GM12878 (cell line): Measurements from ENCODE around the gene S100A3. TPM values are rescaled to one million over a fixed set of nuclear protein-coding genes. Genes with fewer than 3 reads are reported as not detected.

Source experiments
- ATAC-seq: fragments of 200-7000 bp; cut with Tn5 transposase; 3 replicates; pipeline ENCODE4 v1.9.1; 2020; ENCODE audit warnings: mild to moderate bottlenecking, moderate library complexity
- BruUV-seq: library from RNA; stranded (reverse); fragments of 400-500 nt; replicated peaks from 2 replicates; lab custom pipeline; 2021; lab: Mats Ljungman, UMichigan
- CTCF ChIA-PET: fragments of 300-600 bp; sonication (Branson Sonifier 250); formaldehyde crosslinking; extraction: SDS; loops from one replicate; lab custom pipeline; 2021; ENCODE audit warnings: inconsistent platforms; lab: Yijun Ruan, JAX
- POLR2A ChIA-PET: fragments of 350-600 bp; formaldehyde crosslinking; extraction: SDS; loops from one replicate; lab custom pipeline; 2021; ENCODE audit warnings: inconsistent platforms; lab: Charles Lee
- RAD21 ChIA-PET: fragments of 300-600 bp; sonication (Branson Sonifier 250); formaldehyde crosslinking; loops from one replicate; lab custom pipeline; 2023; ENCODE audit warnings: antibody characterized with exemption; ENCODE audit not compliant: unreplicated experiment; lab: Charles Lee
- SMC1A ChIA-PET: fragments of 300-600 bp; sonication (Branson Sonifier 250); formaldehyde crosslinking; loops from one replicate; lab custom pipeline; 2023; ENCODE audit not compliant: unreplicated experiment, uncharacterized antibody; lab: Charles Lee
- DNase-seq: peaks from one replicate; pipeline ENCODE4 v3.0.0-alpha.2; 2011; ENCODE audit warnings: low read depth, low spot score
- FAIRE-seq: peaks from 3 replicates; lab custom pipeline; 2011; peaks lifted over from hg19 to GRCh38; lab: Jason Lieb, UNC
- H2AFZ ChIP-seq: 2 replicates; pipeline ENCODE4 v1.6.0; 2011; ENCODE audit warnings: low read depth, low read length, control low read depth; ENCODE audit not compliant: control insufficient read depth
- H3K27ac ChIP-seq: 2 replicates; pipeline ENCODE4 v1.5.1; 2011; ENCODE audit warnings: control low read depth; ENCODE audit not compliant: control insufficient read depth, insufficient read depth
- H3K27me3 ChIP-seq, 2 experiments: replicated peaks in 1 of 2; 2 replicates each; pipeline versions ENCODE4 v1.6.0 to v1.6.1; 2011; ENCODE audit warnings: low read length in 1 of 2; ENCODE audit not compliant: control insufficient read depth in 2 of 2, insufficient read depth in 2 of 2
- H3K36me3 ChIP-seq, 2 experiments: 2 replicates each; pipeline ENCODE4 v1.5.1; 2011; ENCODE audit warnings: low read length in 1 of 2; ENCODE audit not compliant: control insufficient read depth in 2 of 2, insufficient read depth in 2 of 2
- H3K4me1 ChIP-seq: 2 replicates; pipeline ENCODE4 v1.6.1; 2011; ENCODE audit warnings: mild to moderate bottlenecking, low read length, moderate library complexity, mixed read lengths; ENCODE audit not compliant: control insufficient read depth, insufficient read depth
- H3K4me2 ChIP-seq: 2 replicates; pipeline ENCODE4 v1.6.0; 2011; ENCODE audit warnings: control low read depth; ENCODE audit not compliant: control insufficient read depth, insufficient read depth
- H3K4me3 ChIP-seq: fragments of 200-600 bp; sonication (generic); 2 replicates; pipeline ENCODE4 v1.5.1; 2016
- H3K79me2 ChIP-seq: 2 replicates; pipeline ENCODE4 v1.6.0; 2011; ENCODE audit warnings: low read length; ENCODE audit not compliant: control insufficient read depth, insufficient read depth
- H3K9ac ChIP-seq: 2 replicates; pipeline ENCODE4 v1.8.0; 2011; ENCODE audit warnings: low read length, control low read depth, mixed read lengths; ENCODE audit not compliant: control insufficient read depth, insufficient read depth
- H3K9me3 ChIP-seq: replicated peaks from 3 replicates; pipeline ENCODE4 v1.5.1; 2011; ENCODE audit warnings: mild to moderate bottlenecking, low read length; ENCODE audit not compliant: control insufficient read depth, insufficient read depth
- H4K20me1 ChIP-seq: 2 replicates; pipeline ENCODE4 v1.6.0; 2011; ENCODE audit not compliant: control insufficient read depth, insufficient read depth
- LARP7 ChIP-seq: fragments of 450-650 bp; IDR thresholded peaks from 2 replicates; pipeline ENCODE4 v1.6.1; 2017; ENCODE audit warnings: mild to moderate bottlenecking
- MLLT1 ChIP-seq: fragments of 450-650 bp; IDR thresholded peaks from 2 replicates; pipeline ENCODE4 v1.6.1; 2016; ENCODE audit warnings: mild to moderate bottlenecking
- MTA3 ChIP-seq: IDR thresholded peaks from 2 replicates; pipeline ENCODE4 v1.6.1; 2012; ENCODE audit warnings: low read length, inconsistent platforms, borderline replicate concordance
- RB1 ChIP-seq: fragments of 450-650 bp; formaldehyde crosslinking; IDR thresholded peaks from 2 replicates; pipeline ENCODE4 v1.6.1; 2017; ENCODE audit warnings: mild to moderate bottlenecking, borderline replicate concordance
- ZBTB11 ChIP-seq: fragments of 450-650 bp; formaldehyde crosslinking; IDR thresholded peaks from 2 replicates; pipeline ENCODE4 v1.5.0; 2022; ENCODE audit warnings: mild to moderate bottlenecking, missing genetic modification characterization
- whole genome bisulfite sequencing: methylation state at CpG from one replicate; pipeline ENCODE4 v1.1.6; 2016; ENCODE audit warnings: low lambda C conversion rate; ENCODE audit not compliant: insufficient replicate concordance, insufficient coverage; ENCODE audit errors: missing lambda C conversion rate; 5-methylcytosine and 5-hydroxymethylcytosine counted together
- in situ Hi-C: fragments of 300-500 bp; cut with MboI; formaldehyde crosslinking; loops from 9 replicates; pipeline ENCODE4 v1.14.3; 2018; ENCODE audit warnings: mixed read lengths
- intact Hi-C: fragments of 100-400 bp; cut with micrococcal nuclease; formaldehyde crosslinking; loops from one replicate; pipeline ENCODE4 v1.14.2; 2022; ENCODE audit not compliant: unreplicated experiment
- polyA plus RNA-seq, 11 experiments: library from polyadenylated mRNA; depleted of rRNA in 4 of 11; unstranded in 6 of 11; stranded (reverse) in 5 of 11; fragments of >200 nt; fragmentation: Nextera tagmentation in 4 of 11; fragmentation: Illumina TruSeq in 1 of 11; extraction: Ambion mirVana in 4 of 11; extraction: Trizol in 1 of 11; gene quantifications; 1 replicate in 1 of 11; 2 replicates in 10 of 11; pipeline versions ENCODE4 v1.2.1 to v1.2.3, GENCODE V29; 2011 to 2016; ENCODE audit warnings: inconsistent platforms in 2 of 11, missing spikeins in 2 of 11, low read depth in 1 of 11
- total RNA-seq, 4 experiments: library from RNA; depleted of rRNA in 3 of 4; stranded (reverse); fragments of >200 nt in 3 of 4; fragmentation: Illumina TruSeq in 1 of 4; extraction: Trizol in 1 of 4; gene quantifications; 2 replicates each; pipeline versions ENCODE4 v1.2.1 to v1.2.3, GENCODE V29; 2013 to 2021
- TF ChIP-seq, protein P1 (sequence below): fragments of 450-650 bp; conservative IDR thresholded peaks from 2 replicates; pipeline ENCODE4 v1.6.1; 2017; ENCODE audit warnings: mild to moderate bottlenecking, moderate library complexity

The S100A3 gene
- total and polyA plus RNA-seq, 10 of the 15 experiments (the other 5 are each of a cell fraction or from before 2014, with no cell fraction given), result 0.32 to 0.45 TPM; not detected in 8

GRCh38 chr1:153578936-153579335, 29.9 kb upstream of the S100A3 start:
- Histone ChIP-seq H3K9ac (no peak overlapping the region), H3K4me1 (no peaks in the 10 kb centered on the region), H3K4me3 (no peak overlapping the region), H3K27ac (no peak overlapping the region), H3K9me3 (no peaks in the 10 kb centered on the region), H3K79me2 (no peaks in the 10 kb centered on the region), H3K4me2 (no peak overlapping the region), H3K36me3 (no peaks in the 10 kb centered on the region), H3K27me3 (no peaks in the 10 kb centered on the region), H2AFZ (no peak overlapping the region), H4K20me1 (no peaks in the 10 kb centered on the region)
- ChIA-PET CTCF (interaction anchor here (0.7 to 1.8 kb wide), 4 partner anchors 11 to 61 kb away, joined by 3 to 5 read pairs (median 3); no protein-coding TSS in a partner anchor), RAD21 (no interaction called here), SMC1A (interaction anchor here (1.3 kb wide), 1 partner anchor 47 kb away, joined by 3 read pairs; no protein-coding TSS in a partner anchor), POLR2A (no interaction called here)
- TF ChIP-seq MTA3, result no peak
- no peak for TF ChIP-seq MLLT1
- no peak for TF ChIP-seq RB1
- TF ChIP-seq, protein P1, sequence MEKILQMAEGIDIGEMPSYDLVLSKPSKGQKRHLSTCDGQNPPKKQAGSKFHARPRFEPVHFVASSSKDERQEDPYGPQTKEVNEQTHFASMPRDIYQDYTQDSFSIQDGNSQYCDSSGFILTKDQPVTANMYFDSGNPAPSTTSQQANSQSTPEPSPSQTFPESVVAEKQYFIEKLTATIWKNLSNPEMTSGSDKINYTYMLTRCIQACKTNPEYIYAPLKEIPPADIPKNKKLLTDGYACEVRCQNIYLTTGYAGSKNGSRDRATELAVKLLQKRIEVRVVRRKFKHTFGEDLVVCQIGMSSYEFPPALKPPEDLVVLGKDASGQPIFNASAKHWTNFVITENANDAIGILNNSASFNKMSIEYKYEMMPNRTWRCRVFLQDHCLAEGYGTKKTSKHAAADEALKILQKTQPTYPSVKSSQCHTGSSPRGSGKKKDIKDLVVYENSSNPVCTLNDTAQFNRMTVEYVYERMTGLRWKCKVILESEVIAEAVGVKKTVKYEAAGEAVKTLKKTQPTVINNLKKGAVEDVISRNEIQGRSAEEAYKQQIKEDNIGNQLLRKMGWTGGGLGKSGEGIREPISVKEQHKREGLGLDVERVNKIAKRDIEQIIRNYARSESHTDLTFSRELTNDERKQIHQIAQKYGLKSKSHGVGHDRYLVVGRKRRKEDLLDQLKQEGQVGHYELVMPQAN, result no peak
- no peak for TF ChIP-seq ZBTB11 (CRISPR knock-in tag)
- no peak for TF ChIP-seq LARP7
- WGBS, result 47% methylated on average over 3 of the region's 3 CpGs
- ATAC-seq (no peak), DNase-seq (no peak), FAIRE-seq (no peak)
- no TSS peak for BruUV-seq
- intact Hi-C loops, result no loop called here
- in situ Hi-C loops, result no loop called here
